Measurements from ENCODE around the gene ANKZF1.

The ANKZF1 gene

DNA sequence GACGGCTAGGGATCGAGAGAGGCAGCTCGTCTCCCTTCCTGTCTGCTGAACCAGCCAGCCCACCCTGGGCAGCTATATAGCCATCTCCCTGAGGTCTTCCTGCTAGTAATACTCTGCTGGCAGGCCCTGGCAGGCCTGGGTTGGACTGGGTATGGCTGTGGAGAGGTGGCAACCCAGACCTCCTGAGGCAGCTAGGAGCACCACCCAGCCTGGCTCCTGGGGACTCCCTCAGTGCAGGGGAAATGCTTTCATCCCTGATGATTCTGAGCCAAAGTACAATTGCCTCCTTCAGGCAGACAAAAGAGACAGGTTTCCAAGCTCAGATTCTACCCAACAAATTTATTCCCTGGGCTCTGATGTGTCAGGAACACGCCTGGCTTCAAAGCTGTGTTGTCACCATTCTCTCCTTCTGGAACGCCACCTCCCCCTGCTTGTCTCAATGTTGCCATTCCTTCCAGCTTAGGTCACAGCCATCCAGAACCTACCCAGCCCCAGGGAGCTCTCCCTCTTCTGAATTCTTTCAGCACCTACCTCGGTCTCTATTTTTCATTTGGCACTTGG, 44.8 kb downstream of the ANKZF1 start:
- no peak overlapping the region for H3K4me3 ChIP-seq (ENCODE audit: low read depth, low read length)
- peak; percentile 52 for DNase-seq (ENCODE audit: low read depth)

GRCh38 chr2:219277703-219278654, 48.4 kb downstream of the ANKZF1 start:
- H3K4me3 ChIP-seq (ENCODE audit: low read depth, low read length), result no peak overlapping the region
- no peak for DNase-seq (ENCODE audit: low read depth)

DNA sequence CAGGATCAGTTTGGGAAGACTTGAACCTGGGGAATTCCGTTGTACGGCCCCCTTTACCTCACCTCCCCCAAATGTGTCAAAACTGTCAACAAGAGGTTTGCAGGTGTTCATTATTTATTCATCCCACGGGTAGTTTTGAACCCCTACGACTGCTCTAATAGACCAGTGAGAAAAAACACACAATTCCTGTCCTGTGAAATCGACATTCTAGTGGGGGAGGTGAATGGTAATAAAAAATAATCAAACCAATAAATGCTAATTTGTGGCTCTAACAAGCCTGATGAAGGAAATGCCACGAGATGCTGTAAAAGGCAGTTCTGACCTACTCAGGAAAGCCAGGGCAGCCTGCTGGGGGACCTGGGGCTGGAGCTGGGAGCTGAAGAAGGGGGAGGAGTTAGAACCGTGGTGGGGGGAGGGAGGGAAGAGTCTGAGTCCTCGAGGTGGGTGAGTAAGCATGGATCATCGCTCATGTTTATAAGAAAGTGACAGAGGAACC, 49.1 kb downstream of the ANKZF1 start:
- peak overlapping the region; percentile 30 for H3K4me3 ChIP-seq (ENCODE audit: low read depth, low read length)

GRCh38 chr2:219279151-219279915, 49.7 kb downstream of the ANKZF1 start, which contains the start of gene DNAJB2:
Gene DNAJB2, plus strand, starts transcription at chr2:219279366. Its CDS starts 468 bp downstream, at chr2:219279834.
- peak; percentile 99 for DNase-seq (ENCODE audit: low read depth)

More for the DNA sequence above, 49.1 kb downstream of the ANKZF1 start:
- no peak for DNase-seq (ENCODE audit: low read depth)

GRCh38 chr2:219279916-219280516, 50.4 kb downstream of the ANKZF1 start:
- DNase-seq (ENCODE audit: low read depth), result no peak

More at GRCh38 chr2:219279151-219279915, 49.7 kb downstream of the ANKZF1 start, which contains the start of gene DNAJB2:
- peak within 1 kb of the TSS; percentile 59 for H3K4me3 ChIP-seq (ENCODE audit: low read depth, low read length)

GRCh38 chr2:219280651-219281050, 51.0 kb downstream of the ANKZF1 start:
- H3K4me3 ChIP-seq (ENCODE audit: low read depth, low read length), result peak overlapping the region; percentile 59
- DNase-seq (ENCODE audit: low read depth), result no peak

More at GRCh38 chr2:219279916-219280516, 50.4 kb downstream of the ANKZF1 start:
- H3K4me3 ChIP-seq (ENCODE audit: low read depth, low read length), result peak overlapping the region; percentile 59

DNA sequence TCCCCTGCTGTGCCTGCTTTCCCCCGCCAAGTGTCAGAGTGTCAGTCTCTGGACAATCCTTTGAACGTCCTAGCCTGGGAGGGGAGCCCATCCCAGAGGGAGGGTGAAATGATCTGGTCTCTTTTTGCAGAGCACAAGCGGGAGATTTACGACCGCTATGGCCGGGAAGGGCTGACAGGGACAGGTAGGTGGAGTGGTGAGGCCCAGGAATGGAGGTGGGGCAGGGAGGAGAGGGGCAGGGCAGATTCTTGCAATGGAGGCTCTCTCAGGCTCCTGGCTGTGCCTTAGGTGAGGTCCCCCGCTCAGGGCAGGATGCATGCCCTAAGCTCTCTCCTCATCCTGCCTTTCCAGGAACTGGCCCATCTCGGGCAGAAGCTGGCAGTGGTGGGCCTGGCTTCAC, 52.0 kb downstream of the ANKZF1 start:
- no peak overlapping the region for H3K4me3 ChIP-seq (ENCODE audit: low read depth, low read length)
- no peak for DNase-seq (ENCODE audit: low read depth)

DNA sequence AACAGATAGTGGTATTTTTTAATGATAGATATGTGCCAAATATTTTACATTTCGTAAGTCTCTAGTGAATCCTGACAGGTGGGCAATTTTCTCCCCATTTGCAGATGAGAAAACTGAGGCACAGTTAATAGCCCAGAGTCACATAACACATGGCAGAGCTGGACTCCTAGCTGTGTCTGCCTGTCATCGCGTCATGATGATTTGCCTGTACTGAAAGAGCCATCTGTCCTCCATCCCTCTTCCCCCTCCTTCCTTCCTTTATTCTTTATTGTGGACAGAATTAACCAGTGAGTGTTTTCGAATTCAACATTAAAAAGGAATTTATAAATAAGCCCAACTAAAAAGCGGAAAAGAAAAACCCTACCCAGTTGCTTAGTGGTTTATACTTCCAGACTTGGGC, 52.8 kb downstream of the ANKZF1 start:
- no peak overlapping the region for H3K4me3 ChIP-seq (ENCODE audit: low read depth, low read length)
- no peak for DNase-seq (ENCODE audit: low read depth)

- no peak for DNase-seq (ENCODE audit: low read depth)
- H3K4me3 ChIP-seq (ENCODE audit: low read depth, low read length), result no peak overlapping the region
Measured at GRCh38 chr2:219282943-219283581, 53.5 kb downstream of the ANKZF1 start.

DNA sequence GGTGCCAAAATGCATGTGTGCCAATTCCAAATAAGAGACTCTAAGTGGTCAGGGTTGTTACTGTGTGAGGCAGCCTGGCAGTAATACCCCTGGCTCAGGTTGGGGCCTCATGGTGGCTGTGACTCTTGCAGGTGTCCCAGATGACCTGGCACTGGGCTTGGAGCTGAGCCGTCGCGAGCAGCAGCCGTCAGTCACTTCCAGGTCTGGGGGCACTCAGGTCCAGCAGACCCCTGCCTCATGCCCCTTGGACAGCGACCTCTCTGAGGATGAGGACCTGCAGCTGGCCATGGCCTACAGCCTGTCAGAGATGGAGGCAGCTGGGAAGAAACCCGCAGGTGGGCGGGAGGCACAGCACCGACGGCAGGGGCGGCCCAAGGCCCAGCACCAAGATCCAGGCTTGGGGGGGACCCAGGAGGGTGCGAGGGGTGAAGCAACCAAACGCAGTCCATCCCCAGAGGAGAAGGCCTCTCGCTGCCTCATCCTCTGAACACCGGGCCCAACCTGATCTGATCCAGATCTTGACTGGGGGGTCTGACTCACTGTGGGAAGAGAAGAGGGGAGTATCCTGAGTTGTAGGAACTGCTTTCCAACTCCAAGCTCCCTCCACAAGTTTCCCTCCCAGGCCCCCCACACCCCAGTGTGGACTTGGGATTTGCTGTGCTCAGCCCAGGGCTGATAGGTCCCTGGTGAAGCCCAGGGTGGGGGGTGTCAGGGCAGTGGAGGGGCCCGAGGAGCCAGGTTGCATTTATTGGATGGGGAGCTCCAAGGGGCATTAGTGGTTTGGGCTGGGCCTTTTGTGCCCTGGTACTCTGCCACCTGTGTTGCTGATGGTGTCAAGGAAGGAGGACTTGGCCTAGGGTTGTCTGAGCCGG, 55.1 kb downstream of the ANKZF1 start:
- H3K4me3 ChIP-seq (ENCODE audit: low read depth, low read length), result no peak overlapping the region
- no peak for DNase-seq (ENCODE audit: low read depth)

DNA sequence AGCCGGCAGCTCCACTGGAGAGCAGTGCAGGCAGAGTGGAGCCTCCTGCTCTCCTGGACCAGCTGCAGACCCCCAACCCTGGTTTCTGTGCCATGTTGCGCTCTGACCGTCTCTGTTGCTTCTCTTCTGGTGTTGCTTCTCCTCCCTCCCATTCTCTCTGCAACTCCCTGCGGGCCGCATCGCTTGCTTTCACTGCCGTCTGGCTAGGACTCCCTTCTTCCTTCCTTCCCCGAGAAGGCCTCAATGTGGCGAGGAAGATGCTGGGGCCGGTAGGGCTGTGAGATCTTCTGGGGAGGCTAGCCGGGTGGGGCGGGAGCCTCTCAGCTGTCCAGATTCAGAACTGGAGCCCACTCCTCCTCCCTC, 55.7 kb downstream of the ANKZF1 start:
- H3K4me3 ChIP-seq (ENCODE audit: low read depth, low read length), result peak overlapping the region; percentile 13
- no peak for DNase-seq (ENCODE audit: low read depth)

GRCh38 chr2:219285894-219286425, 56.4 kb downstream of the ANKZF1 start:
- H3K4me3 ChIP-seq (ENCODE audit: low read depth, low read length), result peak overlapping the region; percentile 13
- peak; percentile 63 for DNase-seq (ENCODE audit: low read depth)

Measured in skeletal muscle cell (primary cell).